HG03159 (cell line): Measurements from ENCODE around the gene DPM1.

ENCODE experiments used
- ATAC-seq: cut with Tn5 transposase; IDR thresholded peaks from one replicate; pipeline ENCODE4 v1.9.1; 2021; ENCODE audit warnings: mild to moderate bottlenecking, moderate library complexity; ENCODE audit not compliant: unreplicated experiment

The DPM1 gene

GRCh38 chr20:50930976-50931305 is 27.4 kb downstream of the DPM1 start:
- peak; percentile 22 for ATAC-seq

GRCh38 chr20:50930139-50930975 is 28.0 kb downstream of the DPM1 start:
- peak; percentile 2 for ATAC-seq

GRCh38 chr20:50929299-50930138 is 28.8 kb downstream of the DPM1 start:
- peak; percentile 66 for ATAC-seq

GRCh38 chr20:50928469-50928868 is 29.9 kb downstream of the DPM1 start:
- ATAC-seq: no peak

- ATAC-seq: no peak
Observed at GRCh38 chr20:50926530-50926929, 31.8 kb downstream of the DPM1 start.

- no peak for ATAC-seq
Observed at GRCh38 chr20:50924261-50924920, 33.9 kb downstream of the DPM1 start.

- no peak for ATAC-seq
Observed at GRCh38 chr20:50921803-50922501, 36.4 kb downstream of the DPM1 start.

- no peak for ATAC-seq
Observed at GRCh38 chr20:50920997-50921396, 37.3 kb downstream of the DPM1 start.

GRCh38 chr20:50919567-50919966 is 38.8 kb downstream of the DPM1 start:
- ATAC-seq: no peak

GRCh38 chr20:50918403-50918802 is 39.9 kb downstream of the DPM1 start:
- ATAC-seq: no peak

GRCh38 chr20:50916934-50917333 is 41.4 kb downstream of the DPM1 start:
- ATAC-seq: no peak

- ATAC-seq: no peak
Observed at GRCh38 chr20:50916257-50916656, 42.1 kb downstream of the DPM1 start.

- no peak for ATAC-seq
Observed at GRCh38 chr20:50915424-50915823, 42.9 kb downstream of the DPM1 start.

GRCh38 chr20:50913690-50914375 is 44.5 kb downstream of the DPM1 start:
- ATAC-seq: no peak

- no peak for ATAC-seq
Observed at GRCh38 chr20:50911716-50912115, 46.6 kb downstream of the DPM1 start.

GRCh38 chr20:50911030-50911429 is 47.3 kb downstream of the DPM1 start:
- ATAC-seq: no peak

GRCh38 chr20:50909413-50909812 is 48.9 kb downstream of the DPM1 start:
- ATAC-seq: no peak

GRCh38 chr20:50904067-50904570 is 54.2 kb downstream of the DPM1 start:
- ATAC-seq: no peak

GRCh38 chr20:50903353-50904051 is 54.8 kb downstream of the DPM1 start:
- no peak for ATAC-seq

- ATAC-seq: no peak
Observed at GRCh38 chr20:50901301-50901700, 57.0 kb downstream of the DPM1 start.
